PFSK-1 (cell line): Measurements from ENCODE around the gene AP3D1.

Source experiments
- POLR2AphosphoS5 ChIP-seq: IDR thresholded peaks from 2 replicates; pipeline ENCODE4 v1.6.1; 2012; ENCODE audit warnings: low read depth, mild to moderate bottlenecking, control low read depth, low read length, moderate library complexity
- SIN3A ChIP-seq: IDR thresholded peaks from 2 replicates; pipeline ENCODE4 v1.6.1; 2012; ENCODE audit warnings: mild to moderate bottlenecking, low read length, moderate library complexity, borderline replicate concordance; ENCODE audit not compliant: insufficient read depth

DNA sequence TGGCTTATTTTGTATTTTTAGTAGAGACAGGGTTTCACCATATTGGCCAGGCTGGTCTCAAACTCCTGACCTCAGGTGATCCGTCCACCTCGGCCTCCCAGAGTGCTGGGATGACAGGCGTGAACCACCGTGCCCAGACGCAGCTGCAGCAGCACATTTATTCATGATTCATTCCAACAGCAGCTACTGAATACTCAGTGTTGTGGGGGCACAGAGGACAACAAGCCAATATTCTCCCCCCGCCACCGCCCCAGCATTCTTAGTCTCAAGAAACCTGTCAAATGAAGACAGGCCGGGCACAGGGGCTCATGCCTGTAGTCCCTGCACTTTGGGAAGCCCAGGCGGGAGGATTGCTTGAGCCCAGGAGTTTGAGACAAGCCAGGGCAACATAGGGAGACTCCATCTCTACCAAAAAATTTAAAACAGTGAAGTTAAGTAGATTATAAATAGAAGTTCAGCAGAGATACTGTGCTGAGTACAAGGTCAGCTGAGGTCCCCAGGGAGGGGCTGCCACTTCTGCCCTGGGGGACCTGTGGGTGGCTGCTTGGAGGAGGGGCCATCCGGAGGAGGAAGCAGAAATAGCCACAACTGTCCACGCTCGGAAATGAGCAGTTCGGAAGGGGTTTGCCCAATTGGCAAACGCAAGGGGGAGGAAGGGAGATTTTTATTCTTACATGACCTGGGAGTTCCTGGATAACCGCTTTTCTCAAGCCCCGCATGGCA lies 16.7 kb upstream of the AP3D1 start:
- TF ChIP-seq POLR2AphosphoS5 (no peak), SIN3A (peak; percentile 78; the same call in 1 of the 2 replicates)
